Sigmoid colon (tissue), 7 donors: ENCODE measurements around the gene CLMP. TPM values are rescaled to one million over a fixed set of nuclear protein-coding genes. Genes with fewer than 3 reads are reported as not detected.
A peak's percentile ranks its signal among the peaks of the same experiment; 100 is the strongest.

Source experiments
- DNase-seq: peaks from one replicate; pipeline ENCODE4 v3.0.0-alpha.2; 2019
- H3K27ac ChIP-seq, 4 donors: fragments of 200-600 bp; sonication (generic); one replicate each; pipeline ENCODE4 v1.5.1; 2016 to 2019; ENCODE audit warnings: mild to moderate bottlenecking in 1 of 4
- H3K27me3 ChIP-seq, 3 donors: fragments of 200-600 bp; sonication (generic); one replicate each; pipeline ENCODE4 v1.5.1; 2019; ENCODE audit warnings: mild to moderate bottlenecking in 1 of 3
- H3K36me3 ChIP-seq, 4 donors: fragments of 200-600 bp; sonication (generic); one replicate each; pipeline ENCODE4 v1.5.1; 2016 to 2019
- H3K4me1 ChIP-seq, 4 donors: fragments of 200-600 bp; sonication (generic); one replicate each; pipeline ENCODE4 v1.5.1; 2017 to 2019
- H3K4me3 ChIP-seq, 4 donors: fragments of 200-600 bp; sonication (generic); one replicate each; pipeline ENCODE4 v1.5.1; 2017 to 2019; ENCODE audit warnings: mild to moderate bottlenecking in 2 of 4, moderate library complexity in 1 of 4
- H3K9me3 ChIP-seq, 4 donors: fragments of 200-600 bp in 3 of 4; sonication (generic) in 3 of 4; one replicate each; pipeline versions ENCODE4 v1.5.1 to v1.6.1; 2013 to 2019
- CTCF ChIP-seq, 4 experiments: fragments of 450-650 bp in 3 of 4; fragments of 200-600 bp in 1 of 4; IDR thresholded peaks; one replicate each; pipeline ENCODE4 v1.5.1; 2016 to 2019; ENCODE audit warnings: antibody characterized with exemption in 4 of 4, mild to moderate bottlenecking in 3 of 4, moderate library complexity in 2 of 4
- EP300 ChIP-seq, 4 donors: sonication (generic); formaldehyde crosslinking; IDR thresholded peaks; one replicate each; pipeline ENCODE4 v1.6.1; 2017; ENCODE audit warnings: antibody characterized with exemption in 4 of 4
- POLR2A ChIP-seq, 2 donors: fragments of 450-650 bp; IDR thresholded peaks; one replicate each; pipeline ENCODE4 v1.6.1; 2016; ENCODE audit warnings: antibody characterized with exemption in 2 of 2, mild to moderate bottlenecking in 2 of 2, moderate library complexity in 2 of 2
- POLR2AphosphoS5 ChIP-seq, 4 donors: sonication (generic); formaldehyde crosslinking; IDR thresholded peaks; one replicate each; pipeline ENCODE4 v1.6.1; 2017; ENCODE audit warnings: antibody characterized with exemption in 4 of 4
- WGBS, 2 donors: extraction: QIAGEN DNeasy Blood & Tissue Kit; methylation state at CpG; one replicate each; pipeline ENCODE4 v1.1.7; 2013; 5-methylcytosine and 5-hydroxymethylcytosine counted together
- intact Hi-C: fragments of 100-400 bp; cut with DNase I; formaldehyde crosslinking; loops from one replicate; pipeline ENCODE4 v1.15.1; 2023
- polyA plus RNA-seq, 3 donors: library from polyadenylated mRNA; stranded (reverse); fragments of 200-250 nt; gene quantifications; one replicate each; pipeline ENCODE4 v1.2.3, GENCODE V29; 2013
- total RNA-seq, 4 donors: library from RNA; depleted of rRNA; stranded (reverse); fragments of >200 nt; gene quantifications; one replicate each; pipeline ENCODE4 v1.1.0, GENCODE V29; 2016
- donor health status: healthy with polysubstance abuse.
- donor health status: Bipolar disorder and iron deficiency.
- donor health status: healthy.

Gene CLMP
- total and polyA plus RNA-seq, 7 donors, result 1.4 to 180 (median 104) TPM

- DNase-seq, result no peak
- WGBS, 2 donors, result 96 to 97% methylated on average over 7 of the region's 7 CpGs
- TF ChIP-seq POLR2AphosphoS5 (IDR thresholded peaks at IDR 0.05) (no peak), EP300 (IDR thresholded peaks at IDR 0.05) (no peak), CTCF (IDR thresholded peaks at IDR 0.05) (no peak), POLR2A (IDR thresholded peaks at IDR 0.05) (no peak)
- peaks cover 0 to 39% (median 7%) of the 10 kb centered on the region in 4 donors for H3K36me3 ChIP-seq
- intact Hi-C loops, result no loop called here
- no peaks in the 10 kb centered on the region for H3K9me3 ChIP-seq
- no peaks in the 10 kb centered on the region for H3K27me3 ChIP-seq
- peak overlapping the region; percentile 13 to 63 (median 57) for H3K27ac ChIP-seq
- H3K4me1 ChIP-seq, result peaks cover 0 to 26% (median 13%) of the 10 kb centered on the region in 4 donors
- no peak overlapping the region for H3K4me3 ChIP-seq
Observed at GRCh38 chr11:123084454-123084853, 110.6 kb downstream of the CLMP start.

GRCh38 chr11:123083623-123084029 is 111.4 kb downstream of the CLMP start:
- WGBS, 2 donors, result 8 to 29% methylated on average over 4 of the region's 4 CpGs
- DNase-seq, result peak; percentile 94
- TF ChIP-seq EP300 (IDR thresholded peaks at IDR 0.05), result peak in 1 of 4 donors; percentile 1
- no peak for TF ChIP-seq CTCF (IDR thresholded peaks at IDR 0.05)
- TF ChIP-seq POLR2AphosphoS5 (IDR thresholded peaks at IDR 0.05), result peak; percentile 18 to 74 (median 58)
- H3K4me3 ChIP-seq, result no peak overlapping the region
- peak overlapping the region; percentile 14 to 63 (median 57) for H3K27ac ChIP-seq
- no peaks in the 10 kb centered on the region for H3K9me3 ChIP-seq
- intact Hi-C loops, result no loop called here
- H3K27me3 ChIP-seq, result no peaks in the 10 kb centered on the region
- H3K4me1 ChIP-seq, result peaks cover 0 to 26% (median 13%) of the 10 kb centered on the region in 4 donors
- peaks cover 0 to 39% (median 10%) of the 10 kb centered on the region in 4 donors for H3K36me3 ChIP-seq

- Histone ChIP-seq H3K9me3 (no peaks in the 10 kb centered on the region), H3K27me3 (no peaks in the 10 kb centered on the region), H3K4me1 (peaks cover 0 to 26% (median 13%) of the 10 kb centered on the region in 4 donors), H3K36me3 (peaks cover 0 to 37% (median 7%) of the 10 kb centered on the region in 4 donors), H3K27ac (peak overlapping the region; percentile 14 to 63 (median 57)), H3K4me3 (no peak overlapping the region)
- 23 to 49% methylated on average over 4 of the region's 4 CpGs for WGBS, 2 donors
- DNase-seq, result no peak
- no peak for TF ChIP-seq POLR2A (IDR thresholded peaks at IDR 0.05)
- intact Hi-C loops, result no loop called here
Observed at GRCh38 chr11:123082977-123083376, 112.1 kb downstream of the CLMP start.

GRCh38 chr11:123080015-123080414 is 115.0 kb downstream of the CLMP start:
- intact Hi-C loops, result no loop called here
- 88 to 100% methylated on average over 1 of the region's 1 CpG for WGBS, 2 donors
- no peaks in the 10 kb centered on the region for H3K9me3 ChIP-seq
- TF ChIP-seq POLR2A (IDR thresholded peaks at IDR 0.05), result no peak
- no peak for TF ChIP-seq CTCF (IDR thresholded peaks at IDR 0.05)
- no peak for TF ChIP-seq POLR2AphosphoS5 (IDR thresholded peaks at IDR 0.05)
- TF ChIP-seq EP300 (IDR thresholded peaks at IDR 0.05), result no peak
- DNase-seq, result no peak
- H3K27ac ChIP-seq, result no peak overlapping the region
- no peaks in the 10 kb centered on the region for H3K27me3 ChIP-seq
- no peak overlapping the region for H3K4me3 ChIP-seq
- H3K36me3 ChIP-seq, result peaks cover 0 to 56% (median 9%) of the 10 kb centered on the region in 4 donors
- peaks cover 0 to 18% (median 9%) of the 10 kb centered on the region in 4 donors for H3K4me1 ChIP-seq

GRCh38 chr11:123076484-123076883 is 118.6 kb downstream of the CLMP start:
- WGBS, 2 donors, result 93 to 96% methylated on average over 2 of the region's 2 CpGs
- Histone ChIP-seq H3K27me3 (no peaks in the 10 kb centered on the region), H3K4me1 (peaks cover 0 to 5% (median 0%) of the 10 kb centered on the region in 4 donors), H3K9me3 (no peaks in the 10 kb centered on the region), H3K36me3 (peaks cover 7 to 69% (median 19%) of the 10 kb centered on the region in 4 donors), H3K27ac (no peak overlapping the region), H3K4me3 (no peak overlapping the region)
- intact Hi-C loops, result no loop called here
- no peak for DNase-seq
- TF ChIP-seq CTCF (IDR thresholded peaks at IDR 0.05), result no peak
- no peak for TF ChIP-seq POLR2A (IDR thresholded peaks at IDR 0.05)
- no peak for TF ChIP-seq POLR2AphosphoS5 (IDR thresholded peaks at IDR 0.05)
- no peak for TF ChIP-seq EP300 (IDR thresholded peaks at IDR 0.05)
